K562 (cell line): ENCODE measurements around the gene SLC7A14. TPM values are rescaled to one million over a fixed set of nuclear protein-coding genes. Genes with fewer than 3 reads are reported as not detected.

Experiments
- ATAC-seq: fragments of 200-7000 bp; cut with Tn5 transposase; 3 replicates; pipeline ENCODE4 v1.9.1; 2020; ENCODE audit warnings: moderate library complexity
- BruUV-seq: library from RNA; stranded (reverse); fragments of 400-500 nt; replicated peaks from 2 replicates; lab custom pipeline; 2021; lab: Mats Ljungman, UMichigan
- CTCF ChIA-PET: fragments of 300-600 bp; formaldehyde crosslinking; extraction: SDS; loops from one replicate; lab custom pipeline; 2021; ENCODE audit warnings: low intra/inter-chr PET ratio; lab: Yijun Ruan, JAX
- POLR2A ChIA-PET: fragments of 300-600, 350-650 bp; sonication (Branson Sonifier 250); formaldehyde crosslinking; extraction: SDS; loops from one replicate; lab custom pipeline; 2021; ENCODE audit warnings: antibody characterized with exemption, inconsistent platforms; lab: Yijun Ruan, JAX
- DNase-seq, 4 experiments: peaks; one replicate each; pipeline versions ENCODE4 v3.0.0 to v3.0.0-alpha.2; 2011 to 2018; ENCODE audit warnings: low spot score in 3 of 4, mixed read lengths in 3 of 4; ENCODE audit errors: extremely low read depth in 1 of 4
- FAIRE-seq: peaks from 2 replicates; lab custom pipeline; 2011; peaks lifted over from hg19 to GRCh38; lab: Jason Lieb, UNC
- H2AFZ ChIP-seq: 2 replicates; pipeline ENCODE4 v1.6.0; 2011; ENCODE audit warnings: low read depth, low read length, control low read depth, inconsistent platforms
- H3K27ac ChIP-seq: fragments of 200-600 bp; 3 replicates; pipeline ENCODE4 v1.8.0; 2011; ENCODE audit warnings: low read depth, mild to moderate bottlenecking, control low read depth, inconsistent platforms, low read length, moderate library complexity, mixed read lengths; ENCODE audit errors: extremely low read depth
- H3K27me3 ChIP-seq, 2 experiments: fragments of 300-600 bp in 1 of 2; 2 replicates in 1 of 2; 3 replicates in 1 of 2; pipeline versions ENCODE4 v1.6.0 to v1.8.0; 2011; ENCODE audit warnings: inconsistent platforms in 2 of 2, low read length in 2 of 2, mild to moderate bottlenecking in 1 of 2, mixed read lengths in 1 of 2, moderate library complexity in 1 of 2; ENCODE audit not compliant: control insufficient read depth in 2 of 2, insufficient read depth in 2 of 2
- H3K36me3 ChIP-seq: fragments of 300-600 bp; 3 replicates; pipeline ENCODE4 v1.8.0; 2011; ENCODE audit warnings: mild to moderate bottlenecking, low read length, inconsistent platforms; ENCODE audit not compliant: control insufficient read depth, insufficient read depth
- H3K4me1 ChIP-seq, 2 experiments: fragments of 200-600 bp in 1 of 2; replicated peaks in 1 of 2; 2 replicates in 1 of 2; 3 replicates in 1 of 2; pipeline versions ENCODE4 v1.5.1 to v1.8.0; 2011; ENCODE audit warnings: inconsistent platforms in 2 of 2, low read length in 2 of 2, mild to moderate bottlenecking in 1 of 2, mixed read lengths in 1 of 2, moderate library complexity in 1 of 2; ENCODE audit not compliant: control insufficient read depth in 2 of 2, insufficient read depth in 2 of 2
- H3K4me2 ChIP-seq: 2 replicates; pipeline ENCODE4 v1.6.1; 2011; ENCODE audit warnings: low read length, control low read depth, inconsistent platforms, mixed read lengths; ENCODE audit not compliant: insufficient read depth
- H3K4me3 ChIP-seq: fragments of 200-600 bp; sonication (generic), shearing (Covaris generic); 2 replicates; pipeline ENCODE4 v1.5.1; 2016; ENCODE audit warnings: control low read depth, inconsistent platforms
- H3K79me2 ChIP-seq: fragments of 200-600 bp; 3 replicates; pipeline ENCODE4 v1.8.0; 2011; ENCODE audit warnings: low read length, inconsistent platforms; ENCODE audit not compliant: control insufficient read depth, insufficient read depth
- H3K9ac ChIP-seq, 2 experiments: 2 replicates each; pipeline versions ENCODE4 v1.6.0 to v1.6.1; 2011; ENCODE audit warnings: low read depth in 2 of 2, low read length in 2 of 2, control low read depth in 1 of 2, inconsistent platforms in 1 of 2, mild to moderate bottlenecking in 1 of 2, mixed read lengths in 1 of 2; ENCODE audit not compliant: insufficient read depth in 1 of 2
- H3K9me1 ChIP-seq: one replicate; pipeline ENCODE4 v1.6.0; 2011; ENCODE audit warnings: inconsistent platforms, mild to moderate bottlenecking, low read length, moderate library complexity; ENCODE audit not compliant: control insufficient read depth, insufficient read depth
- H3K9me3 ChIP-seq: replicated peaks from 2 replicates; pipeline ENCODE4 v1.5.1; 2011; ENCODE audit warnings: low read depth, low read length, inconsistent platforms; ENCODE audit not compliant: control insufficient read depth, insufficient read depth
- H4K20me1 ChIP-seq: replicated peaks from 2 replicates; pipeline ENCODE4 v1.6.1; 2011; ENCODE audit warnings: low read length, inconsistent platforms, mixed read lengths; ENCODE audit not compliant: control insufficient read depth, insufficient read depth
- BACH1 ChIP-seq: fragments of 200-800 bp; sonication (Bioruptor generic); IDR thresholded peaks from 2 replicates; pipeline ENCODE4 v1.6.1; 2016; ENCODE audit warnings: missing genetic modification characterization, missing compliant biosample characterization
- CBFA2T2 ChIP-seq: fragments of 450-650 bp; conservative IDR thresholded peaks from 2 replicates; pipeline ENCODE4 v1.6.1; 2017; ENCODE audit warnings: mild to moderate bottlenecking
- CHD4 ChIP-seq: fragments of 200-600 bp; sonication (generic); IDR thresholded peaks from 3 replicates; pipeline ENCODE4 v1.6.1; 2012; ENCODE audit warnings: low read depth, mild to moderate bottlenecking, mixed read lengths, low read length, inconsistent platforms; ENCODE audit not compliant: insufficient read depth, insufficient replicate concordance, poor library complexity, severe bottlenecking
- FOXM1 ChIP-seq, 2 experiments: fragments of 450-650 bp in 1 of 2; sonication (generic) in 1 of 2; formaldehyde crosslinking in 1 of 2; IDR thresholded peaks; 2 replicates each; pipeline versions ENCODE4 v1.6.1 to v1.9.0; 2017 to 2022; ENCODE audit warnings: low read depth in 2 of 2, mild to moderate bottlenecking in 2 of 2, missing genetic modification reagents in 1 of 2, moderate library complexity in 1 of 2
- NCOA6 ChIP-seq: fragments of 450-650 bp; IDR thresholded peaks from 2 replicates; pipeline ENCODE4 v1.6.1; 2017; ENCODE audit warnings: mild to moderate bottlenecking
- TAF7 ChIP-seq: fragments of 450-650 bp; IDR thresholded peaks from 2 replicates; pipeline ENCODE4 v1.6.1; 2016; ENCODE audit warnings: missing genetic modification characterization, missing compliant biosample characterization
- ZBTB34 ChIP-seq: fragments of 250-450 bp; sonication (Bioruptor Pico); IDR thresholded peaks from 2 replicates; pipeline ENCODE4 v1.8.0; 2021; ENCODE audit warnings: mild to moderate bottlenecking, moderate library complexity
- ZC3H8 ChIP-seq: fragments of 450-650 bp; IDR thresholded peaks from 2 replicates; pipeline ENCODE4 v1.6.1; 2017
- ZKSCAN8 ChIP-seq: fragments of 200-800 bp; sonication (Bioruptor generic); IDR thresholded peaks from 2 replicates; pipeline ENCODE4 v1.6.1; 2016; ENCODE audit warnings: missing genetic modification characterization, missing compliant biosample characterization
- ZNF124 ChIP-seq: sonication (generic); formaldehyde crosslinking; IDR thresholded peaks from 2 replicates; pipeline ENCODE4 v1.8.1; 2022; ENCODE audit warnings: missing genetic modification reagents
- WGBS: fragments of 100-300 bp; shearing (Covaris generic); methylation state at CpG from one replicate; pipeline ENCODE4 v1.1.6; 2016; ENCODE audit warnings: low coverage, mixed read lengths; ENCODE audit not compliant: insufficient coverage; ENCODE audit errors: missing lambda C conversion rate; 5-methylcytosine and 5-hydroxymethylcytosine counted together
- in situ Hi-C: fragments of 300-500 bp; cut with MboI; formaldehyde crosslinking; loops from 4 replicates; pipeline ENCODE4 v1.15.0; 2018; ENCODE audit warnings: inconsistent platforms, mixed read lengths
- intact Hi-C: fragments of 100-400 bp; cut with micrococcal nuclease; formaldehyde crosslinking; loops from 2 replicates; pipeline ENCODE4 v1.14.2; 2022
- polyA plus RNA-seq, 8 experiments: library from polyadenylated mRNA; depleted of rRNA in 4 of 8; stranded (reverse) in 5 of 8; unstranded in 3 of 8; fragments of >200 nt; fragmentation: Nextera tagmentation in 2 of 8; fragmentation: Illumina TruSeq in 1 of 8; extraction: Ambion mirVana in 2 of 8; extraction: Trizol in 1 of 8; gene quantifications; 2 replicates each; pipeline versions ENCODE4 v1.2.1 to v1.2.3, GENCODE V29; 2011 to 2014; ENCODE audit warnings: inconsistent platforms in 1 of 8, missing spikeins in 1 of 8
- total RNA-seq, 7 experiments: library from RNA; depleted of rRNA in 6 of 7; stranded (reverse); fragments of >200 nt in 6 of 7; fragmentation: Illumina TruSeq in 2 of 7; extraction: Trizol in 2 of 7; gene quantifications; 2 replicates each; pipeline versions ENCODE4 v1.2.1 to v1.2.3, GENCODE V29; 2011 to 2021; ENCODE audit warnings: low replicate concordance in 1 of 7

Gene SLC7A14
- total and polyA plus RNA-seq, 9 of the 15 experiments (the other 6 are each of a cell fraction or from before 2014, with no cell fraction given): not detected

- Histone ChIP-seq H3K9me1 (no peaks in the 10 kb centered on the region), H3K27ac (no peak overlapping the region), H3K27me3 (no peaks in the 10 kb centered on the region; a peak in 1 of 5 replicates), H3K36me3 (no peaks in the 10 kb centered on the region), H2AFZ (no peak overlapping the region), H3K79me2 (no peaks in the 10 kb centered on the region), H3K4me3 (no peak overlapping the region), H4K20me1 (no peaks in the 10 kb centered on the region), H3K9me3 (no peaks in the 10 kb centered on the region), H3K9ac (no peak overlapping the region), H3K4me1 (peaks cover 0 to 5% of the 10 kb centered on the region in 2 experiments; a peak in 3 of 5 replicates), H3K4me2 (no peak overlapping the region)
- in situ Hi-C loops (no loop called here), intact Hi-C loops (no loop called here)
- CTCF ChIA-PET: no interaction called here
- WGBS: 15% methylated on average over 3 of the region's 3 CpGs
- POLR2A ChIA-PET: interaction anchor here (0.6 kb wide), 1 partner anchor 12 kb away, joined by 5 read pairs; no protein-coding TSS in a partner anchor
- DNase-seq: no peak
- TF ChIP-seq ZBTB34 (CRISPR knock-in tag) (no peak), NCOA6 (no peak), CHD4 (no peak), FOXM1 (IDR thresholded peaks at IDR 0.05; ENCODE audit: low read depth) (no peak), FOXM1 (CRISPR knock-in tag; IDR thresholded peaks at IDR 0.05; ENCODE audit: low read depth) (no peak), ZKSCAN8 (no peak), ZC3H8 (no peak), ZNF124 (no peak), CBFA2T2 (no peak), BACH1 (no peak), TAF7 (tag) (no peak)
- no TSS peak for BruUV-seq
- no peak for ATAC-seq
- FAIRE-seq: no peak
These were observed 154.8 kb downstream of the SLC7A14 start for GRCh38 chr3:170431054-170431453.
